ENCODE data around the gene IL36B. TPM values are rescaled to one million over a fixed set of nuclear protein-coding genes. Genes with fewer than 3 reads are reported as not detected.

IL36B gene
- polyA plus RNA-seq, 3 donors: not detected

GRCh38 chr2:113041871-113042270 lies 10.8 kb downstream of the IL36B start:
- TF ChIP-seq CTCF (IDR thresholded peaks at IDR 0.05): no peak
- H4K20me1 ChIP-seq (ENCODE audit: insufficient read depth, low read length): no peaks in the 10 kb centered on the region
- intact Hi-C loops (cut with micrococcal nuclease): no loop called here
- H3K4me3 ChIP-seq (replicated peaks in 1 of 3; ENCODE audit: low read depth in 2 of 3, low read length in 3 of 3): no peak overlapping the region
- no peaks in the 10 kb centered on the region for H3K79me2 ChIP-seq (ENCODE audit: insufficient read depth, low read length)
- 81% methylated on average over 2 of the region's 5 CpGs for WGBS (ENCODE audit: insufficient coverage)
- H3K27me3 ChIP-seq (ENCODE audit: control insufficient read depth in 2 of 2, insufficient read depth in 2 of 2, low read length in 2 of 2): no peaks in the 10 kb centered on the region
- H3K9me3 ChIP-seq (replicated peaks in 1 of 2; ENCODE audit: control insufficient read depth in 1 of 2, insufficient read depth in 1 of 2, low read length in 2 of 2): no peaks in the 10 kb centered on the region
- Mint-ChIP-seq H3K9me3 (peaks cover 2 to 9% (median 5%) of the 10 kb centered on the region in 7 donors), H3K27ac (peak overlapping the region in 1 of 7 donors; percentile 55), H3K4me3 (peak overlapping the region in 1 of 2 donors; percentile 19), H3K4me1 (peaks cover 13% of the 10 kb centered on the region), H3K36me3 (no peaks in the 10 kb centered on the region), H3K27me3 (ENCODE audit: low read depth in 3 of 3) (peaks cover 1 to 9% (median 8%) of the 10 kb centered on the region in 3 donors)
- no peak overlapping the region for H2AFZ ChIP-seq (ENCODE audit: insufficient read depth, low read depth, low read length, poor library complexity, severe bottlenecking)
- no peaks in the 10 kb centered on the region for H3K36me3 ChIP-seq (replicated peaks in 1 of 2; ENCODE audit: control insufficient read depth in 1 of 2, insufficient read depth in 2 of 2, low read length in 2 of 2)
- DNase-seq: no peak
- H3K9ac ChIP-seq (ENCODE audit: insufficient read depth, low read length, poor library complexity, severe bottlenecking): no peak overlapping the region
- peaks cover 0 to 10% of the 10 kb centered on the region in 2 donors for H3K4me1 ChIP-seq (ENCODE audit: control insufficient read depth in 1 of 2, insufficient read depth in 2 of 2, low read length in 2 of 2)
- H3K27ac ChIP-seq (ENCODE audit: low read depth in 1 of 2, low read length in 2 of 2): no peak overlapping the region
- no peak overlapping the region for H3K4me2 ChIP-seq (replicated peaks; ENCODE audit: extremely low read depth, low read length, poor library complexity, severe bottlenecking)

- Histone ChIP-seq H3K9me3 (replicated peaks in 1 of 2; ENCODE audit: control insufficient read depth in 1 of 2, insufficient read depth in 1 of 2, low read length in 2 of 2) (no peaks in the 10 kb centered on the region), H3K79me2 (ENCODE audit: insufficient read depth, low read length) (no peaks in the 10 kb centered on the region), H3K9ac (ENCODE audit: insufficient read depth, low read length, poor library complexity, severe bottlenecking) (no peak overlapping the region), H3K4me3 (replicated peaks in 1 of 3; ENCODE audit: low read depth in 2 of 3, low read length in 3 of 3) (no peak overlapping the region), H4K20me1 (ENCODE audit: insufficient read depth, low read length) (no peaks in the 10 kb centered on the region), H2AFZ (ENCODE audit: insufficient read depth, low read depth, low read length, poor library complexity, severe bottlenecking) (no peak overlapping the region), H3K4me1 (ENCODE audit: control insufficient read depth in 1 of 2, insufficient read depth in 2 of 2, low read length in 2 of 2) (peaks cover 0 to 10% of the 10 kb centered on the region in 2 donors), H3K36me3 (replicated peaks in 1 of 2; ENCODE audit: control insufficient read depth in 1 of 2, insufficient read depth in 2 of 2, low read length in 2 of 2) (no peaks in the 10 kb centered on the region), H3K27me3 (ENCODE audit: control insufficient read depth in 2 of 2, insufficient read depth in 2 of 2, low read length in 2 of 2) (no peaks in the 10 kb centered on the region), H3K4me2 (replicated peaks; ENCODE audit: extremely low read depth, low read length, poor library complexity, severe bottlenecking) (no peak overlapping the region), H3K27ac (ENCODE audit: low read depth in 1 of 2, low read length in 2 of 2) (no peak overlapping the region)
- no peak for TF ChIP-seq CTCF (IDR thresholded peaks at IDR 0.05)
- H3K27ac Mint-ChIP-seq: no peak overlapping the region
- H3K36me3 Mint-ChIP-seq: no peaks in the 10 kb centered on the region
- 33% methylated on average over 3 of the region's 5 CpGs for WGBS (ENCODE audit: insufficient coverage)
- intact Hi-C loops (cut with micrococcal nuclease): no loop called here
- H3K9me3 Mint-ChIP-seq: peaks cover 0 to 5% (median 2%) of the 10 kb centered on the region in 7 donors
- DNase-seq: no peak
- H3K4me3 Mint-ChIP-seq: no peak overlapping the region
- H3K4me1 Mint-ChIP-seq: peaks cover 13% of the 10 kb centered on the region
- H3K27me3 Mint-ChIP-seq (ENCODE audit: low read depth in 3 of 3): peaks cover 0 to 9% (median 8%) of the 10 kb centered on the region in 3 donors
These were observed 12.9 kb downstream of the IL36B start for GRCh38 chr2:113039719-113040118.

Data from CD14-positive monocyte (primary cell).